NOMO-1 (cell line): ENCODE measurements around the gene SLC44A5.
"Not testable (repeated sequence)": the region's sequence is repeated elsewhere in the genome, so short reads cannot be mapped to it uniquely, and the experiment has no call there.

Experiments
- DNase-seq, 2 experiments: peaks; one replicate each; lab custom pipeline; 2025; ENCODE audit not compliant: unreplicated experiment in 2 of 2; lab: John Stamatoyannopoulos, UW

SLC44A5 gene

DNA sequence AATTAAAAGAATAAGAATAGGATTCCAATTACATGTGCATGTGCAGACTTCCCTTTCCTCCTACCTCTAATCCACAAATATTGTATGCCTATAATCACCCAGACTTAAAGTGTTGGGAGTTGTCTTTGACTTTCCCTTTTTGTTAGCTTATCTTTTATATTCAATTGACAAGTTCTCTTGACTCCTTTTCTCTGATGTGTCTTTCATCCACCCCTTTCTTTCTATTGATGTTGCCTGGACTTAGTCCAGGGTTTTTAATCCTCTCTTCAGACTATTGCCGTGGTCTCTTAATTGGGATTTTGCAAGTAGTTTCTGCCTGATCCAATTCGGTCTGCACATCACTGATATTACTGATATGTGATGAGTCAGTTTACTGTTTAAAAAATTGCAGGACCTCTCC is 305.9 kb downstream of the SLC44A5 start:
- DNase-seq = no peak

DNA sequence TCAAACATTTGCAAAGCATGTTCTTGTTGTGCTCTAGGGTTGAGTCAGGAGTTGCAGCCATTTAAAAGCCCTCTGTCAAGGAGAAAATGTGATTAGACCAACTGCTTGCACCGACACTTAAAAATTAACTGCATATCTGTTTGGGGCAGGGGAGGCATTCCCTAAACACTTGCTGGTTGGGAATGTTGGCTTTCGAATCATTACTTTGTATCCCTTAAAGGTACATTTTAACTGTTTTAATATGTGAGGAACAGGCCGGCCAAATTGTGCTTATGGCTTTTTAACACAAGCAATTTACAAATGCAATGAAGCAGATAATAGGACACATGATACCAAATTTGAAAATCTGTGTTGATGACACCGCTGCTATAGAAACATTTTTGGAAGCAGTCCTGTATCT is 317.6 kb downstream of the SLC44A5 start:
- DNase-seq = no peak

DNA sequence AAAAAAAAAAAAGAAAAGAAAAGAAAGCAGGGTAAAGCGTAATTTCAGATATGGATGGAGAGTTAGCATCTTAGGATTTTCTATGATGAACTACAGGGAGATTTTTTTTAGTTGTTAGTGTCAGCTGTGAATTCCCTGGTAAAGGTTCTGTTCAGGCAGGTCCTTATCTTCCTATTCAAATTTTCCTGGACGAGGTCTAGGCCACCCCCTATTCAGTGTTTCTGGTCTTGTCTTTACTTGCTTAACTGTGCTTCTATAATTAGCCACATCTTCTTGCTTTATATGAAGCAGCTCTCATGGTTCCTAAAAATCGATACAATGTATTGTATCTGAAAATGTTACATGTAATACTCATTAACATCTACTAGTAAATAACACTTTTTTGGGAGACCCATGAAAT is 318.9 kb downstream of the SLC44A5 start:
- DNase-seq = no peak

DNA sequence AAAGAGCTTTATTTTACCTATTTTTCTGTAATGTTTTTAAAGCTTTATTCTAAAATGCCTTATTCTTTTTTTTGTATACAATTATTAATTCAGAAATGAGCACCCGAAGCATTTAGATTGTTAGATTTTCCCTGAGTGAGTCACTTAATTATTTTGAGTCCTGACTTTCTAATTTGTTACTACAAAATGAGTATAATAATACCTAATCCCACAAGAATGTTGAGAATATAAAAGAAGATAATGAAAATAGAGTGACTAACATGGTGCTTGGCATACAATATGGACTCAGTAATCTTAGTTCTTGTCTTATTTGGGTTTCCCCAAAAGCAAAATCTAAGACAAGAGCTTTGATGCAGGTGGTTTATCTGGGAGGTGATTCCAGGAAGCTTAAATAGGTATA is 334.5 kb downstream of the SLC44A5 start:
- DNase-seq = no peak

DNA sequence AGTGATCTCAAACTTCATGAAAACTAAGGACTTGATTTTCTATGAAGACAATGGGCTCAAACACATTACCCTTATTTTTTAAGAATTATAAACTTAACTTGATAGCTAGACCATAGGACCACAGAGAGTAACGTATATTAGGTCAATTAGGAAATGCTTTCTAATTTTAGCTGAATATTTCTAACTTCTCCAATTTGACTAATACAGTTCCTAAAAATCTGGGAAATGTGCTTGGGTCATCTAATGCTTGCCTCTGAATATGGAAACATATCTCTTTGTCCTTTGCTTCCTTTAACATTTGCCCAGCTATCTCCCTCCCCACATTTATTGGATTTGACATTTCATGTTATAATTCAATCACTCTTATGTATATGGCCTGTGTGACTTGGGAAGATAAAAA is 335.3 kb downstream of the SLC44A5 start:
- no peak for DNase-seq

DNA sequence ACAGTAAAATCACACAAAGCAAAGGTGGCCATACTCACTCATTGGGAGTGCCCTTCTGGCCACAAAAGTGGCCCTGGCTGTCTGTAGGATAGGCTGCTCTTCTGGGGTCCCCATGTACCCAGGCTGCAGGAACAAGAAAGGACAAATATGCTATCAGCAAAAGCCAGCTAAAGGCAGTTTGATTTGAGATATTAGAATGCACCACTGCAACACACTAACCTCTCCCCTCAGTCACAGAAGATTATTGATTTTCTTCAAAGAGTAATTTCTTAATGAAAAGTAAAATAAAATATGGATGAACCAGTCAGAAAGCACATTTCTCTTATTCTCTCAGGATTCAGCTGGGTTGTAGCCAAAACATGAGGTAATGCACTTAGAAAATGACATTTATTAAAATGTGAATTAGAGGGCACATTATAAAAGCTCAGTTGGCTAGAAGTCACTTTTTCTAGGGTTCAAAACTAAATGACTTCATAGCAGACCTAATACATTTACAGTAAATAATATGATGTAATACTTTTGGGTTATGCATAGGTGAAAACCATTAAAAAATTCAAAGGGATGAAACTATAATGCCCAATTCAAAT is 335.9 kb downstream of the SLC44A5 start:
- DNase-seq = no peak

DNA sequence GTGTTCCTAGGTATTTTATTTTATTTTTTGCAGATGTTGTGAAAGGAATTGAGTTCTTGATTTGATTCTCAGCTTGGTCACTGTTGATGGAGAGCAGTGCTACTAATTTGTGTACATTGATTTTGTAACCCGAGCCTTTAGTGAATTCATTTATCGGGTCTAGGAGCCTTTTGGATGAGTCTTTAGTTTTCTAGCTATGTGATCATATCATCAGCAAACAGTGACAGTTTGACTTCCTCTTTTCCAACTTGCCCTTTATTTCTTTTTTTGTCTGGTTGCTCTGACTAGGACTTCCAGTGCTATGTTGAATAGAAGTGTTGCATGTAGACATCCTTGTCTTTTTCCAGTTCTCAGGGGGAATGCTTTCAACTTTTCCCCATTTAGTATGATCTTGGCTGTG is 337.8 kb downstream of the SLC44A5 start:
- DNase-seq = no peak

DNA sequence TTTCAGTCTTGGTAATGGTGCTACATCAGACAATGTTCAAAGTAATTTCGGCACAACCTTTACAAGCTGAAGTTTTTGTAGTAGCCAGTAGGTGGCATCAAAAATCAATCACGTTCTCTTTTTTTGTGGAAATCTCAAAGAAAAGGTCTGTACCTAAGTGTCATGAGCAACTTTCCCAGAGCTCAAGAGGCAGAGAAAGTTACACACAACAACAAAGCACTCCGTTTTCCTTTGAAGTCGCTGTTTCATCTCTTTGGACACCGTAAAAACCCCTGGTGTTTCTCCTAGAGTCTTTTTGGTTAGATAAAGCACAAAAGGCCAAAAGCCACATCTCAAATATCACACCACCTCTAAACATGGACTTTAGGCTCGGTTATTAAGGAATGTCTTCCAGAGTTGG is 345.1 kb downstream of the SLC44A5 start:
- peak in 1 of 2 experiments; percentile 16 for DNase-seq

DNA sequence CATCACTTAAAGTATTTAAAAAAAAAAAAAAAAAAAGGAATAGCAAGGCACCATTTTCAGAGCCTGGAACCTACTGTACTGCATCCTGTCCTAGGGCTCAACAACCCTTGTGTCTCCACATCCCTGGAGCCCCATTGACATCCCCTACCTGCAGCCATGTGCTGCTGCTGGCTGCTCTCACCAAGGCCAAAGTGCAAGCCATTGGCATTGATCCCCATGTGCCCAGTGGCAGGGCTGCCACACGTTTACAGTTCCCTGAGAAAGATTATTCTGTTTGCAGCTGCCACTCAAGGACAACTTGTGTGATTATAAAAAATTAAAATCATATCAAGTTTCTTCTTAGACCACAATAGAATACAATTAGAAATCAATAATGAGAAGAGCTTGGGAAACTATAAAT is 346.8 kb downstream of the SLC44A5 start:
- no peak for DNase-seq

DNA sequence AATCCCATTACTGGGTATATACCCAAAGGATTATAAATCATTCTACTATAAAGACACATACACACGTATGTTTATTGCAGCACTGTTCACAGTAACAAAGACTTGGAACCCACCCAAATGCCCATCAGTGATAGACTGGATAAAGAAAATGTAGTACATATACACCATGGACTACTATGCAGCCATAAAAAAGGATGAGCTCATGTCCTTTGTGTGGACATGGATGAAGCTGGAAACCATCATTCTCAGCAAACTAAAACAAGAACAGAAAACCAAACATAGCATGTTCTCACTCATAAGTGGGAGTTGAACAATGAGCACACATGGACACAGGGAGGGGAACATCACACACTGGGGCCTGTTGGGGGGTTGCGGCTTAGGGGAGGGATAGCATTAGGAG is 347.3 kb downstream of the SLC44A5 start:
- DNase-seq = not testable (repeated sequence)

DNA sequence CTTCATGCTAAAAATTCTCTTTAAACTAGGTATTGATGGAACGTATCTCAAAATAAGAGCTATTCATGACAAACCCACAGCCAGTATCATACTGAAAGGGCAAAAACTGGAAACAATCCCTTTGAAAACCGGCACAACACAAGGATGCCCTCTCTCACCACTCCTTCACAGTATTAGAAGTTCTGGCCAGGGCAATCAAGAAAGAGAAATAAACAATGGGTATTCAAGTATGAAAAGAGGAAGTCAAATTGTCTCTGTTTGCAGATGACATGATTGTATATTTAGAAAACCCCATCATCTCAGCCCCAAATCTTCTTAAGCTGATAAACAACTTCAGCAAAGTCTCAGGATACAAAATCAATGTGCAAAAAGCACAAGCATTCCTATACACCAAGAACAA is 349.0 kb downstream of the SLC44A5 start:
- not testable (repeated sequence) for DNase-seq

DNA sequence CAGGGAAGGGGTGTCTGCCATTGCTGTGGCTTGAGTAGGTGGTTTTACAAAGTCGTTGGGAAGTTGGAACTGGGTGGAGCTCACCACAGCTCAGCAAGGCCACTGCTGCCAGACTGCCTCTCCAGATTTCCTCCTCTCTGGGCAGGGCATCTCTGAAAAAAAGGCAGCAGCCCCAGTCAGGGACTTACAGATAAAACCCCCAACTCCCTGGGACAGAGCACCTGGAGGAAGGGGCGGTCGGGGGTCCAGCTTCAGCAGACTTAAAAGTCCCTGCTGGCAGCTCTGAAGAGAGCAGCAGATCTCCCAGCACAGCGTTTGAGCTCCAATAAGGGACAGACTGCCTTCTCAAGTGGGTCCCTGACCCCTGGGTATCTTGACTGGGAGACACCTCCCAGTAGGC is 352.6 kb downstream of the SLC44A5 start:
- DNase-seq = no peak

DNA sequence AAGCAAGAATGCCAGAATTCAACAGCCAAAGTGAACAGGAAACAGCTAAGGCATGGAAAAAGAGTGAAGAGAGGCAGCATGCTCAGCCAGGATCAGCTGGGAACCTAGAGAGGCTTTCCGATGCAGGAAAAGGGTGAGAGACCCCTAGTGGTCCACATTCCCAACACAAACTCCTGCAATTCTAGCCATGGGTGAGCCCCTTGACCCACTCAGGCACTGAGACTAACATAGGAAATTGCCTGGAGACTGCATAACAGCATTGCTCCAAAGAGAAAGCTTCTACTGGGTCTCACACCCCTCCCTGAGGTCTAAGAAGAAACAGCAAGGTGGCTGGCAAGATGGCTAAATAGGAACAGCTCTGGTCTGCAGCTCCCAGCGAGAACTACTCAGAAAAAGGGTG is 353.5 kb downstream of the SLC44A5 start:
- no peak for DNase-seq

DNA sequence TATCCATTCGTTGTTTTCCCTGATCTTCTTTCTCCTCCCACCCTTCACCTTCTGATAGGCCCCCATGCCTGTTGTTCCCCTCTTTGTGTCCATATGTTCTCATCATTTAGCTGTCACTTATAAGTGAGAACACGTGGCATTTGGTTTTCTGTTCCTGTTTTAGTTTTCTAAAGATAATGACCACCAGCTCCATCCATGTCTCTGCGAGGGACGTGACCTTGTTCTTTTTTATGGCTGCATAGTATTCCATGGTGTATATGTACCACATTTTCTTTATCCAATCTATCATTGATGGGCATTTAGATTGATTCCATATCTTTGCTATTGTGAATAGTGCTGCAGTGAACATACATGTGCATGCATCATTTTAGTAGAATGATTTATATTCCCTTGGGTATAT is 360.8 kb downstream of the SLC44A5 start:
- not testable (repeated sequence) for DNase-seq

DNA sequence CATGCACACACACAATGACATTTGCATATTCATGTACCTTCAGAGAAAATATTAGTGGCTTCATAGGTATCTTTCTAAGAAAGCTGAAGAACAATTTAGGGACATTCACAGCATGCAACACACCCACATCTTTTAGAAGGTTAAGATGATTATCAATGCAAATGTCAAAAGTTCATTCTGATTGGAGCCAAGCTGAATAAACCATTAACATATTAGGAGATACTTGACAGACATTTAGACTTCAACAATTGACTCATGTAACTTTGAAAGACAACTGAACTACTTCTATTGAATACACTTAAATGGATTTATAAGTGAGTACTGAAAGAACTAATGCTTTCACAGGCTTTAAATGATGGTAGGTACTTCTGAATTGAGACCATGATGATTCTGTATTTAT is 365.7 kb downstream of the SLC44A5 start:
- no peak for DNase-seq

DNA sequence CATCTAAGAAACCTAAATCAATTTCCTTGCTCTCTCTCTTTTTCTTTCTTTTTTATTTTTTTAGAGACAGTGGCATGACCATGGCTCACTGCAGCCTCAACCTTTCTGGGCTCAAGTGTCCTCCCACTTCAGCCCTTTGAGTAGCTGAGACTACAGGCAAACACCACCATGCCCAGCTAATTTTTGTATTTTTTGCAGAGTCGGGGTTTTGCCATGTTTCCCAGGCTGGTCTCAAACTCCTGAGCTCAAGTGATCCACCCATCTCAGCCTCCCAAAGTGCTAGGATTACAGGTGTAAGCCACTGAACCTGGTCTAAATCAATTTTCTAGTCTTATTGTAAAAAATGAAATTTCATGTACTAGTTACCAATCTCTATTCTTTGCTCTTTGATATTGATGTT is 367.8 kb downstream of the SLC44A5 start:
- DNase-seq = no peak

DNA sequence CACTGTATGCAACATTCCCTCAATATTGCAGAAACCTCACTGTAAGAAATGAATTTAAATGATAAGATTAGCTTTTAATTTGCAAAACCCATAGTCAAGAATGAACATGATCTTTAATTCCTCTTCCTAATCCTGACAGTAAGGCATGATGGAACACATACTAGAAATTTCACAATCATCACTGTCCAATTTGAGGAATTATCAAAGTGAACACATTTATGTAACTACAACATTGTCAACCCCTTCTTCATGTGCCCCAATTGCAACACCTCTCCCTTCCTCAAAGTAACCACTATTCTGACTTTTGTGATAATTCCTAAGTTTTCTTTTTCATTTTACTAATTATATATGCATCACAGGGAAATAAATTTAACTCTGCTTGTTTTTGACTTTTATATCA is 373.6 kb downstream of the SLC44A5 start:
- DNase-seq = no peak

DNA sequence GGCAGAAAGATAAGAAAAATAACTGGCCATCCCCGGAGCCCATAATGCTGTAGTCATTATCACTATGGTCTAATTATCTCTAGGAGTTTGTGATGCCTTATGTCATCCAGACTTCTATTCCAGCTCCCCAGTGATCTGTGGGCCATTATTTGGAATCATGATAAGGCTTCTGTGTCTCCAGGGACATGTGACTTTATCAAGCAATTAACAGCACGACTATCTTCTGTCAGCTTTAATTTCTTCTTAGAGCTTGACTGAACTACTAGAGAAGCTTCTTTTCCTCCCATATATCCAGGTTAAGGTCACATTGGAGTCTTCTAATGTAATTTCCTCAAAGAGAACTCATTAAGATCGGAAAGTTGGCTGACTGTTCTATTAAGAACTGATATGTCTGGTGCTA is 376.4 kb downstream of the SLC44A5 start:
- DNase-seq = no peak

DNA sequence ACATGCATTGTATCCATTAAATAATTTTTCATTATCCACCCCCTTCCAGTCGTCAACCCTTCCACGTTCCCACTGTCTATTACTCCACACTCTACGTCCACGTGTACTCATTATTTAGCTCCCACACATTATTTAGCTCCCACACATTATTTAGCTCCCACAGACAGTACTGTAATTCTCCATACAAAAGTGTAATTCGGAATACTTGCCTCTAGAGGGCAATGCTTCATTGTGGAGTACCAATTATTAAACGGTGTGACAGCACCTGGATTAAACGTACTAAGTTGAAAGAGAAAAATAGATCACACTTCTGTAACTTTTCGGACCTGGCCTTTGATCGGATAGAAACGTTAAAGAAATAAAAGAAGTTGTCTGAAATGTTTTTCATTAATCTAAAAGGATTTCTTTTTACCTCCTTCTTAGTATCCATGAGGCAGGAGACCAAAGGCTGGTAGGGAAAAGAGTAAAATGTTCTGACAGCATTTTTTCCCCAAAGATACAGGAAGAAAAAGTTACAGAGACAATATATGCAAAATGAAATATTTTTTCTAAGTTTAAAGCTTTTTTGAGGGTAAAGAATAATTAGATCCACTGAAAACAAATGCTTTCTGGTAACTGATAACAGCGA is 377.5 kb downstream of the SLC44A5 start:
- peak in 1 of 2 experiments; percentile 2 for DNase-seq

DNA sequence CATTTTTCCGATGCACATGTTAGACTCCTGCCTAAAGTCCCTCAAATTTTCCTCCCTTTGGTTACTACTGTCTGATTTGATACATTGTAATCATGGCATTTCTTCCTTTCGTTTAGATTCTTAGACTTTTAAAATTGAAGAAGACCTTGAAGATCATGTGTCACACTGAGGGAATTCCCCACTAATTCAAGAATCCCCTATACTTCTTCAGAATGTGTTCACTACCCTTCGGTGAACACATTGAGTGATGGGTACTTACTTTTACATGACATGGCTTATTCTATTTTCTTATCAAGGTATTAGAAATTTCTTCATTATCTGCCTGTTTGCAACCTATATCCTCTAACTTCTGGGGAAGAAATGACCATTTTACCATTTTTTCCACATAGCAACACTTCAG is 390.8 kb downstream of the SLC44A5 start:
- no peak for DNase-seq

DNA sequence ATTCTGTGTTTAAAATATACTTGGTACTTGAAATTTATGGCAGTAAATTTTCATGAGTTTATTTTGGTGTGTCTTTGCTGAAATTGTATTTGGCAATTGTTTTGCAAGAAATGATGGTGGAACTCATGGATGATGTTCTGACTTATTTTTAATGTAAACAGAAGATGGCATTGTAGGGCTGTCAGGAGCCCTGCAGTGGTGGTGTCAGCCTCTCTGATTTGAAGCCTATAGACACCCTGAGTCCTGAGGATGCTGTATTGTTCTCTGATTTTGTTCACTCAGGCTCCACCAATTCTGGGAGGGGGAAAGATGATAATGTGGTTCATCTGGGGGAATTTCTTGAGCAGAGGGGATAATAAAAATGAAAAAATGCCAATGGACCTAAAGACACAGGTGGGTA is 396.9 kb downstream of the SLC44A5 start:
- no peak for DNase-seq

DNA sequence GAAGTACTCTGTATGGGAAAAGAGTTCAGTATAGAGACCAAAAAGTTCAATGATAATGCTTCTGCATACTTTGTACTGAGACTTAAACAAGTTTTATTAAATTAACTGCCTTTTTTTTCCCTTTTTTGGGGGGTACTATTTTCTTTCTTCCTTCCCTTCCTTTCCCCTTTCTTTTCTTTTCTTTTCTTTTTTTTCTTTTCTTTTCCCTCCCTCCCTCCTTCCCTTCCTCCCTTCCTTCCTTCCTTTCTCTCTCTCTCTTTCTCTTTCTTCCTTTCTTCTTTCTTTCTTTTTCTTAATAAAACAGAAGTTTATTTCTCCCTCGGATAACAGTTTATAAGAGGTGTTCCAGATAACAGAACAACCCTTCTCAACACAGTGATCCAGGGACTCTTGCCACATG is 399.3 kb downstream of the SLC44A5 start:
- no peak for DNase-seq

DNA sequence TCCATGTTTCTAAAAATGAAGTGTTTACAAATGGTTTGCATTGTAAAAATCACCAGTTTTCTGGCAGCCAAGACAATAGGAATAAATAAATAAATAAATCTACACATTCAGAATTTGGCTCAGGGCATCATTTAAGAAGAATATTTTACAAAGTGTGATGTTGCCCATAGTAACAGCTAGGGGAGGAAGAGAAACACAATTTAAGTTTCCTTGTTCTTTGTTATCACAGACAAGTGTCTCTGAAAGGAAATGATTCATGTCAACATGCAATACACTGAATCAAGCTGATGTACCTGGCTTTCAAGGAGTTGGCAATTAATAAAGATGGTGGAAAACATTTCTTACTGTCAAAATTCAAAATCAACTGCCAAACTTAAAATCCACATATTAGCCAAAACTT is 402.1 kb downstream of the SLC44A5 start:
- no peak for DNase-seq
